ENCODE results near the gene ADGRL3.

GRCh38 chr4:61583696-61584095, 383.6 kb downstream of the ADGRL3 start:
- no peak for TF ChIP-seq GATA1 (IDR thresholded peaks at IDR 0.05; ENCODE audit: low read depth, low read length)
- no peak for TF ChIP-seq POLR2A (IDR thresholded peaks at IDR 0.05; ENCODE audit: low read length)

Measured in erythroblast (primary cell).